NAMALWA (cell line): ENCODE results near the gene MYO1D.
"Not testable (repeated sequence)": the region's sequence is repeated elsewhere in the genome, so short reads cannot be mapped to it uniquely, and the experiment has no call there.

Experiments used
- DNase-seq: peaks from one replicate; pipeline ENCODE4 v3.0.0-alpha.2; 2015; ENCODE audit warnings: low spot score

The MYO1D gene

DNA sequence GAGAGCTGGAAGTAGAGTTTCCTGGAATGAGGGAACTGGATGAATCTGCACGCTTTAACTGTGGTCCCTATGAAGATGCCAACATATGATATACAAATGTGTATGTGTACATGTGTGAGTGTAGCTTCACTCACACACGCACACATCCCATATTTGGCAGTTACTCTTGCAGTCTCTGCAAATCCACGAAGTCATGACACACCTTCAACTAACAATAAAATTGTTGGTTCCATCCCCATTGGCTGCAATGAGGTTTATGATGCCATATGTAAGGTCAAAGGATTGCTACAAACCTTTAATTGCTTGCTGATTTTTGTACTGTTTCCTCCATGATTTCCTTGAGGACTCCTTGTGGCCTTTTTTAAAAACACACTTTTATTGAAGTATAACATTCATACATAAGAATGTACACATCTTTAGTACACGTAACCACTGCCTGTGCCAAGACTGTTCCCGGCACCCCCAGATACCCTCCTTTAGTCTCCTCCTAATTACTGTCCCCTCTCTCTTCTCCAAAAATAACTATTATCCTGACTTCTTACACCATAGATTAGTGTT lies 22.0 kb downstream of the MYO1D start:
- peak; percentile 6 for DNase-seq

DNA sequence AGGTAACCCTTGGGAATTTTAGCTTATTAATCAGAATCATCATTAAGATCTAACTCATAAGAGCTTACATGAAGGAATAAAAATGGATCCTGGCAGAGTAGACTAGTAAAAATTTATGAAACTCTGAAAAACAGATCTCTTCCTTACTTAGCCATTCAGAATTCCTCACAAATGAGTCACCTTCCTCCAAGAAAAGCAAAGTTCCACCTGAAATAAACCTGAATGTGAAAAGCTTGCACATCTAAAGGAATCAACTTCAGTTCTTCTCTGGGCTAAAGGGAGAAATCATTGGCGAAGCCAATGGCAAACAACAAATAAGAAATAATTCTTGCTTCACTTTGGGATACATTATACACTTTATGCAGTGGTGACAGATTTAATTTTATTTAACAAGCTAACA lies 22.7 kb downstream of the MYO1D start:
- no peak for DNase-seq

DNA sequence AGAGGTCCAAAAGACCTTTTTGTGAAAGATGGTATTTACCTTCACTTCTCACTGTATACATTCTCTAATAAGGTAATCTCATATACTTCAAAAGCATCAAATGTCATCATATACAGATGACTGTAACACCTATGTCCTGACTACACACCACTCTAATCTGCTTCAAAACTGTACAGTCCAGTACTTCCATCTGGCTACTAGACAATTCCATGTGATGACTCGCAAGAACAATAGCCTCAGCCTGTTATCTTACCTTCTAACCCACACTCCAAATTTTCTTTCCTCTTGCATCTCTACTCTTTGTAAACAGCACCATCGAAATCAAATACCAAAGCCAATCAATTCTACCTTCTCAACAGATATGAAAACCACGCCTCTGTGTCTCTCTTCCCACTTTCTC lies 24.1 kb downstream of the MYO1D start:
- DNase-seq, result no peak

DNA sequence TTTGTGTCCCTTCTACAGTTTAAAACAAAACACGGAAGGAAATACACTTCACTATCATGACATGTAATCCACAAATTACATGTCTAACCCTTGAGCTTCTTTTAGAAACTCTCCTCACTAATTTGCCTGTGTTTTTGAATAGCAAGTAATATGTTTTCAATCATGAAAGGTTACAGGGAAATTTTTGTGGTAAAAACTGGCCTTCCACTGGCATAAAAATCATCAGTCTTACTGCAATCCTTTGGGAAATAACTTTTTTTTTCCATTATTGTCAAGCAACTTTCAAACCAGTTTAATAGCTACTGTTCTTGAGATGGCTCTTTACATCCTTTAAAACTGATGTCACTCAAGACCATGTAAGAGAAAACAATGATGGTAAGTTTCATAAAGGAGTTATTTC lies 27.0 kb downstream of the MYO1D start:
- no peak for DNase-seq

DNA sequence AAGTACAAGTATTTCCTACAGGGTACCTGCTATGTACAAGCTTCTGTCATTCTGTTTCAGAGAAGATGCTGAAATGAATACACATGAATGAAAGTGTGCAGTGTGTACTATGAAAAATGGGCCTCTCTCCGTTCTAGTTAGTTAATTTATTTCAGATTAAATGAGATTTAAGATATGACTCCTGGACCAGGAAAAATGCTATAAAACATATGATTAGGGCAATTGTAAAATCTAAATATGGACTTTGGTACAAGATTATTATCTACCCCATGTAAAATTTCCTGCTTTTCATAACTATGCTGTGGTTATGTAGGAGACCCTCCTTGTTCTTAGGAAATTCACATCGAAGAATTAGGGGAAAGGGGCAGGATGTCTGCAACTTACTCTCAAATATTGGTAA lies 28.9 kb downstream of the MYO1D start:
- DNase-seq, result no peak

DNA sequence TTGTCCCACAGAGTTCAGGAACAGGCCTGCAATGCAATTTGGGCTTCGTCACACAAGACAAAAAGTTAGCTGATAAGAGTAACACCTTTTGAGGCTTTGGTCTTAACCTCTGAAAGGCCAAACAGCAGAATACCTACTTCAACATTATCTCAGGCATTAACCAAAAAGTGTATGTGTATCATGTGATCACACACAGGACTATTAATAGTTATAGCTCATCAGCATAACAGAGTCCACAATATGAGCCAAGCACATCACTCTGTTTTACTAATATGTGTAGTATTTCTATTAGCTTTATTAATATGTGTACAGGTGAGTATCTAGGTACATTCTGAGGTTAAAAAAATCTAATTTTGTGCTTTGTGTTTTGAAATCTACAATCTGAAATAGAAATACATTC lies 30.8 kb downstream of the MYO1D start:
- no peak for DNase-seq

DNA sequence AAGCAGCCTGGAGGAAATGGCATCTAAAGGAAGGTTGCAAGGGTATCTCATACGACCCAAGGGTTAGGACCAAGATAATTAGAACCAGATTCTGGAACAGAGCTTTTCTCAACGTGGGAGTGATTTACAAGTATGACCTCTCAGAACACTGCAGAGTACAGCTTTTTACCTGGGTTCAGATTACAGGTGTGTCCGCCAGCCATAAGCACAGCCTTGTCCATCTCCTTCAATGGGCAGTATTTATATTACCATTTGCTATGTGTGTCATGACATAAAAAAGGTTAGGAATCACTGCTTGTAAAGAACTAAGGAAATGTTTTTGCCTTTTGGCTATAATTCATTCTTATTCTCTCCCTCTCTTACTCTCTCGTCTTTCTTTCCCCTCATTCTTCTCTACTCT lies 36.7 kb downstream of the MYO1D start:
- no peak for DNase-seq

DNA sequence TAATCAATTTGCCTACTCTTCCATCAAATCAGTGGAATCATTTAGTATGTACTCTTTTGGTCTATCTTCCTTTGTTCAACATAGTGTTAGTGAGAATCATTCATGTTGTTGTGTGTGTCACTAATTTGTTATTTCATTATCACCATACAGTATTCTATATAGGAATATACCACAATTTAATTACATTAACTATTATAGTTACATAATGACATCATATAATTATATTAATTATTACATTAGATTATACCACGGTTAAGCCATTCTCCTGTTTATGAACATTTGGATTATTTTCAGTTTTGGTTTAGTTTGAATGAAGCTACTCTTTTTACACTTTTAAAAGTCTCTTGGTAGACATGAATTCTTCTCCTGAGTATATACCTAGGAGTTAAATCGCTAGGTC lies 40.4 kb downstream of the MYO1D start:
- DNase-seq, result no peak

DNA sequence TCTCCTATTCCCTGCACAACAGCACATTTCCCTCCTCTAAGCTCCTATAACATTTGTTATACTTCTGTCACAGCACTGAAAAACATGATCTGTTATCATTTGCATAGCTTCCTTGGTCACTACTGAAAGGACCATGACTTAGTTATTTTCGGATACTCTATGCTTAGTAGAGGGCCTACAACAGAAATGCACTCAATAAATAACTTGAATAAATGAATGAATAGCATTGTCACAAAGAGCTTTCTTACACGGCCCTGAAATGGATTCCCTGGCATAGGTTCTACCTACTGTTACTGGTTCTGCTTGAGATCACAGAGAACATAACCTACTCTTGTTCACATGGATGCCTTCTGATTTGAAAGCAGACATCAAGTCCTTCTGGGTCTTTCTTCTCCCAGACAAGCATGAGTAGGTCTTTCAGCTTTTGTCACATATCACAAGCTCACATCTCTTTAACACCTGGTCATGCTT lies 41.6 kb downstream of the MYO1D start:
- peak; percentile 5 for DNase-seq

DNA sequence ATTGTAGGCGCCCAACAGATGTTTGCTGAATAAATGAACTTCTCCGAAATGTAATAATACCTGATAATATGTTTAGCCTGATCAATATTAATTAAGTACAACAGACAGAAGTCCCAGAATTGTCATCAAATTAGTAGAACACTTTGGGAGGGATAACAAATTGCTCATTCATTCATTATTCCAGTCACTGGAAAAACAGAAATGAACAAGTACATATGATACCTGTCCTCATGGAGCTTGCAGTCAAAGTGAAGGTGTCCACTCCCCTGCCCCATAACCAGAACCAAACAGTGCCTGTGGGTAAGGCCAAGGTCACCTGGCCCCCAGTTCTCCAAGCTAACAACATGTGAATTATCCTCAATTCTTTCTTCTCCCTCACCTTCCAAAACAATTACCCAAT lies 42.8 kb downstream of the MYO1D start:
- no peak for DNase-seq

DNA sequence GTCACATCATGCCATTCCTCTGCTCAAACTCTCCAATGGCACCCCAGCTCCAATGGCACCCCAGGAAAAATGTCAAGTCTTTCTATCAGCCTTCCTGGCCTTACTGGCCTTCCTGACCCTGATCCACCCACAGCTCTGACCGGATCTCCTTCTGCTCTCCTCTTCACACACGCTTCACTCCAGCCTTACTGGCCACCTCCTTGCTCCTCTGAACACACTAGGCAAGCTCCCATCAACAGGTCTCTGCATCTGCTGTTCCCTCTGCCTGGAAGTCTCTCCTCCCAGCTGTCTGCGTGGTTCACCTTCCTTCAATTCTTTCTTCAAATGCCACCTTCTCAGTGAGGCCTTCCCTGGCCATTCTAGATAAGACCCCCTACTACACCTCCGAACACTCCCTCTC lies 43.4 kb downstream of the MYO1D start:
- DNase-seq, result no peak

DNA sequence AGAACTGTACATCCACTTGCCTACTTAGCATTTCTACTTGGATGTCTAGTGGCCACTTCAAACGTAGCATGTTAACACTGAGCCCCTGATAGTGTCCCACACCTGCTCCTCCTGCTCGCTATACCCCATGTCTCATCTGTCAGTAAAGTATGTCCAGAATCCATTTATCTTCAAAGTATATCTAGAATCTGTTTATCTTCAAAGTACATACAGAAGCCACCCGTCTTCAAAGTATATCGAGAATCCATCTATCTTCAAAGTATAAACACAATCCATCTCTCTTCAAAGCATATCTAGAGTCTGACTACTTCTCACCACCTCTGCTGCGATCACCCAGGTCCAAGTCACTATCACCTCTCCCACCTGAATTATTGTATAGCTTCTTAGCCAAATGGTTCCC lies 43.8 kb downstream of the MYO1D start:
- no peak for DNase-seq

DNA sequence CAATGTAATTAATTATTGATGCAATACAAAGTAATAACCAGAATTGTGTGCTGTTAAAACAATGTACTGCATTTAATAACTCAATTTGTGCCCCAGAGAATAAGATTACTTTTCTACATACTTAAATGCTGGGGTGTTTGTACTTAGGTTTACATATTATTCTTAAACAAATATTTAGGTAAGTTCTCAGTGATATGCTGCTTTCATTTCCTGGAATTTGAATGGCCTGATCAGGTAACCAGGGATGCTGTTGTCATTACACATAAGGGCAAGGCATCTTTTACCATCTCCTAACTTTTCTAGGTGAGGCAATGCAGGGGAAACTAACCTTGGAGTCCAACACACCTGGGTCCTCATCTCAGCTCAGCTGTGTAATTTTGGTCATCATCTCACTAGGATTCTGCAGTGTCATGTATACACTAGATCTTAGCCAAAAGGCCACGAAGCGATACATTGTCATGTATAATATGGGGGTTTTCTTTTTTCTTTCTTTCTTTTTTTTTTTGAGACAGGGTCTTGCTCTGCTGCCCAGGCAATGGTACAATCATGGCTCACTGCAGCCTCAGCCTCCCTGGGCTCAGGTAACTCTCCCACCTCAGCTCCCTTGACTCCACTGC lies 45.2 kb downstream of the MYO1D start:
- DNase-seq, result no peak

DNA sequence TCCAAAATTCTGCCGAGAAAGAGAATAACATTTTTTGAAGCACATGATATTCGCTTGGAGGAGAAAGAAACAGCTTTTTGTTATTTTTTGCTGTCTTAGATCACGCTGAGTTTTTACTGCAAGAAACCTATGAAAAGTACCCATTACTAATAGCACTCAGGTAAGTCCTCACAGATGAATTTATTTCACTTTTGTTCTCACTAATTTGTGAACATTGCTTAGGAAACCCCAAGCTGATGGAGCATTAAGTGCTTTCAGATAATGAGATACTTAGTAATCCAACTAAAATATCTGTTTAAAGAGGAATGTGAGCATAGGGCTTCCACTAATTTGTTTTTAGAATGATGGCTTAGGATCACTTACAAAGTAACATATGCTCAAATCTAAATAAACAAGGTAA lies 45.7 kb downstream of the MYO1D start:
- DNase-seq, result no peak

DNA sequence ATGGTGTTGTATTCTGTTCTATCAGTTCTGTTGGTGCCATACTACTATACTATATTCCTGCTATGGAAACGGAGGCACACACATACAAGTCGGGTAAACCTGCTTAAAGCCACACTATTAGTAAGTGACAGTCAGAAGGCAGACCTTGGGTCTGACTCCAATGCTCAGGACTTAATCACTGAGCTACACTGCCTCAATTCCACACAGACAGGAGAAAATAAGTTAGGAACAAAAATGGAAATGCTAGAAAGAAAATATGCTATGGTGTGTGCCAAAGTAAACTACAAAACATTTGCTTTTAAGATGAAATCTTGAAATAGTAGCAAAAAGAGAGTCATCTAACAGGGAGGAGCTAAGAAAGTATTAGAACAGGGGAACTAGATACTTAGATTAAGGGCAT lies 48.1 kb downstream of the MYO1D start:
- no peak for DNase-seq

DNA sequence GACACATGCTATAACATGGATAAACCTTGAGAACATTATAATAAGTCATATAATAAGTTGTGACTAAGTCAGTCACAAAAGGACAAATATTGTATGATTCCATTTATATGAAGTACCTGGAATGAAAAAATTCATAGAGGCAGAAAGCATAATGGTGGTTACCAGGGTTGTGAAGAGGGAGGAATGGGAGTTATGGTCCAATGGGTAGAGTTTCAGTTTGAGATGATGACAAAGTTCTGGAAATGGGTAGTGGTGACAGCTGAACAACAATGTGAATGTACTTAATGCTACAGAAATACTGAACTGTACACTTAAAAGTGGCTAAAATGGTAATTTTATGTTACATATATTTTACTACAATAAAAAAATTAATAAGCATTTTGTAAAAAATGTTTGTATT lies 49.7 kb downstream of the MYO1D start:
- DNase-seq, result no peak

DNA sequence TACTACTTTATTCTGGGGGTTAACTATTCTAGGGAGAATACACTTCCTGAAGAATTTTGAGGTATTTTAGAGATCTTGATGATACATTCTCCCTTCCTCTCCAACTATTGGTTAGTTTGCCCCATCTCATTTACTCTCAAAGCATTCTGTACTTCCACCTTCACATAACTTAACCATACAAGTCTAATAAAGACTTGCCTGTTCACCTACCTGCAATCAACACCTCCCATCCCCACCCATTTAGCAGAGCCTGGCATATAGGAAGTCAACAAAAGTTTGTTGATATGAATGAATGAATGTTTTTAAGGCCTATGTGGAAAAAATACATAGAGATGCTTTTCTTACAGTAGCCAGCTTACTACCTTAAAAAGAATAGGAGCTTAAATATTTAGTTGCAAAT lies 50.8 kb downstream of the MYO1D start:
- DNase-seq, result no peak

DNA sequence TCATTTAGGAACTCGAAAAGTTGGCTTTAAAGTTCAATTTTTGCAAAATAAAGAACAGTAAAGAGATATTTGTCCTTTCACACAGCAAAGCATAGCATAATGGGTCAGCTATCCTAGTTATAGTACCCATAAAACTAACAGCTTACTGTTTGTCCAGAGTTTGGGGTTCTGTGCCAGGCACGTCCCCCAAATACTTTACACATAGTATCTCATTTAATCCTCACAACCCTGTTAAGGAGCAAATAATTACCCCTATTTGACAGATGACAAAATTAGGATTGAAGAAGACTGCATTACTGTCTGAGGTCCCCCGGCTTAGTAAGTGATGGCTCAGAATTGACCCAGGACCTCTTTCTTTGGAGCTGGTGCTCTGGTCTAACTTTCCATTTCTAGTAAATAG lies 52.6 kb downstream of the MYO1D start:
- no peak for DNase-seq

DNA sequence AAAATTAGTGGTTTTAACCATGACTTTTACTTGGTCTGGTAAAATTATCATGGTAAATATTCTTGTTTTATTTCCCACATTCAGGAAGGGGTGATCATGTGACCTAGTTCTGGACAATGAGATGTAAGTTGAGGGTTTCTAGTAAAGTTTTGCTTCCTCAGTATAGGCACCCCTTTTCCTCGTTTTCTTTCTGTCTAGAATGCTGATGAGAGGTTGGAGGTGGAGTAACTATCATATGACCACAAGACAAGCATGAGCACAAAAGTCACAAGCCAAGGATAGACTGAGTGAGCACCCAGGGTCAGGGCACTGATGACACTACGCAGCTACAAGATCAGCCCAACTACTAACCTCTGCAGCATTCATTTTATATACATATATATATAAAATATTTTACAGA lies 53.9 kb downstream of the MYO1D start:
- DNase-seq, result no peak

DNA sequence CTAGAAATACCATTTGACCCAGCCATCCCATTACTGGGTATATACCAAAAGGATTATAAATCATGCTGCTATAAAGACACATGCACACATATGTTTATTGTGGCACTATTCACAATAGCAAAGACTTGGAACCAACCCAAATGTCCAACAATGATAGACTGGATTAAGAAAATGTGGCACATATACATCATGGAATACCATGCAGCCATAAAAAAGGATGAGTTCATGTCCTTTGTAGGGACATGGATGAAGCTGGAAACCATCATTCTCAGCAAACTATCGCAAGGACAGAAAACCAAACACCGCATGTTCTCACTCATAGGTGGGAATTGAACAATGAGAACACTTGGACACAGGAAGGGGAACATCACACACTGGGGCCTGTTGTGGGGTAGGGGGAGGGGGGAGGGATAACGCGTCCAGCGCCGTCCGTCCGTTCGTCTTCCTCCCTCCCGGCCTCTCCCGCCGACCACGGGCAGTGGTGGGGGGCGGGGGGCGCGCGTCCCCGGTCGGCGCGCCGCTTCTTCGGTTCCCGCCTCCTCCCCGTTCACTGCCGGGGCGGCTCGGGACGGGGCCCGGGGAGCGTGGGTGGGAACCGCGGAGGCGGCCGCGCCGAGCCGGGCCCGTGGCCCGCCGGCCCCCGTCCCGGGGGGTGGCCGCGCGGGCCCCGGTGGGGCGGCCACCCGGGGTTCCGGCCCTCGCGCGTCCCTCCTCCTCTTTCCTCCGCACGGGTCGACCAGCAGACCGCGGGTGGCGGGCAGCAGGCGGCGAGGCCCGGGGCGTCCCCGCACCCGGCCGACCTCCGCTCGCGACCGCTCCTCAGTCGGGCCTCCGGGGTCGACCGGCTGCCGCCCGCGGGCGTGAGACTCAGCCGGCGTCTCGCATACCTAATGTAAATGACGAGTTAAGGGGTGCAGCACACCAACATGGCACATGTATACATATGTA lies 54.7 kb downstream of the MYO1D start:
- not testable (repeated sequence) for DNase-seq

DNA sequence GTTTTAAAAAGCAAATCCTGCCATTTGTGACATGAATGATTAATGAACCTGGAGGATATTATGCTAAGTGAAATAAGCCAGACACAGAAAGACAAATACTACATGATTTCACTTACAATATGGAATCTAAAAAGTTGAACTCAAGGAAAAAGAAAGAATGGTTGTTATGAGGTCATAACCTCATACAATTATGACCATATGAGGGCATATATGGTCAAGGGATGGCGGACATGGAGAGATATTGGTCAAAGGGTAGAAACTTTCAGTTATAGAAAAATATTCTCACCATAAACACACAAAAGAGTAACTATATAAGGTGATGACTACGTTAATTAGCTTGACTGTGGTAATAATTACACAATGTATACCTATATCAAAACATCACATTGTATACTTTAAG lies 56.5 kb downstream of the MYO1D start:
- DNase-seq, result no peak

DNA sequence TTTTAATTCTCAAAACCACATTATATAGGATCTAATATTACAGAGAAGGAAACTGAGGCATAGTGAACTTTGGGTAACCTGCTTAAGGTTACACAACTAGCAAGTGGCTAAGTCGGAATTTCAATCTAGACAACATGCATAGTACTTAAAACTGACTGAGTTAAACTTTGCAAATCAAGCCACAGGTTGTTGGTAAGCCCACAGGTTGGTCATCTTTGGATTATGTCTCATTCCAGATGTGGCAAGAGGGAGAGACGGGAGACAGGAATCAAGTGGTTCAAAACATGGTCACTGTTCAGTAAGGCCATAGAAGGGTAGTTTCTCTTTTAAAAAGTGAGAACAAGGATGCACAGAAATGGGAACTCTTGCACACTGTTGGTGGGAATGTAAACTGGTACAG lies 57.1 kb downstream of the MYO1D start:
- no peak for DNase-seq

DNA sequence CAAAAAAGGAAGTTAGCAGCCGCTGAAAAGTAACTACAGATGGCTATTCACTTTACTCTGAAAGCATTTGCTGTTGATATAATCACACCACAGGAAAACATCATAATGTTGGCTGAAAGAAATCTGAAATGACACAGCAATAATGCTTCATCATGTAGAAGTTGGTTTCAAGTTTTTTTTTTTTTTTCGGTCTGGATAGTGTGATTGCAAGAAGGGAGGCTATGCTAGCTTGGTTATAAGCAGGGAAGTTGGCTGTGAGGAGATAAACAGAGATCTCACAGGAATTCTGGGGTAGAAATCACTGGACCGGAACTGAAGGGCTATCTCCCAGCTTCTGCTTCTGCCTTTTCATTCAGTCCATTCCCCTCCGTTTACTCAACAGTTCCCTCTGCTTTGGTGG lies 57.9 kb downstream of the MYO1D start:
- DNase-seq, result no peak
